GM19328 (cell line): Measurements from ENCODE around the gene CLCN1.
"Not testable (repeated sequence)": the region's sequence is repeated elsewhere in the genome, so short reads cannot be mapped to it uniquely, and the experiment has no call there.

Experiments
- ATAC-seq: cut with Tn5 transposase; IDR thresholded peaks from one replicate; pipeline ENCODE4 v1.9.1; 2021; ENCODE audit warnings: mild to moderate bottlenecking, moderate library complexity; ENCODE audit not compliant: unreplicated experiment

CLCN1 gene

GRCh38 chr7:143383642-143383957 lies 67.7 kb downstream of the CLCN1 start:
- ATAC-seq: no peak

GRCh38 chr7:143384148-143384547 lies 68.2 kb downstream of the CLCN1 start:
- no peak for ATAC-seq

- ATAC-seq: no peak
These were observed 69.0 kb downstream of the CLCN1 start for GRCh38 chr7:143384661-143385631.

GRCh38 chr7:143385891-143386781 lies 70.2 kb downstream of the CLCN1 start:
- no peak for ATAC-seq

- no peak for ATAC-seq
These were observed 71.5 kb downstream of the CLCN1 start for GRCh38 chr7:143387156-143387975.

GRCh38 chr7:143388051-143388450 lies 72.1 kb downstream of the CLCN1 start:
- ATAC-seq: no peak

- ATAC-seq: no peak
These were observed 72.7 kb downstream of the CLCN1 start for GRCh38 chr7:143388491-143389101.

GRCh38 chr7:143389316-143390103 lies 73.6 kb downstream of the CLCN1 start:
- ATAC-seq: no peak

GRCh38 chr7:143390104-143390772 lies 74.3 kb downstream of the CLCN1 start:
- no peak for ATAC-seq

GRCh38 chr7:143390773-143391317 lies 74.9 kb downstream of the CLCN1 start:
- ATAC-seq: no peak

- no peak for ATAC-seq
These were observed 75.8 kb downstream of the CLCN1 start for GRCh38 chr7:143391462-143392404.

- ATAC-seq: not testable (repeated sequence)
These were observed 76.5 kb downstream of the CLCN1 start for GRCh38 chr7:143392427-143392826.

GRCh38 chr7:143392875-143393266 lies 77.0 kb downstream of the CLCN1 start:
- ATAC-seq: no peak

GRCh38 chr7:143393267-143394041 lies 77.5 kb downstream of the CLCN1 start:
- no peak for ATAC-seq

- ATAC-seq: no peak
These were observed 78.2 kb downstream of the CLCN1 start for GRCh38 chr7:143394068-143394467.

- ATAC-seq: no peak
These were observed 78.9 kb downstream of the CLCN1 start for GRCh38 chr7:143394777-143395176.
